ENCODE data around the gene CASD1.

CASD1 gene

GRCh38 chr7:94590526-94591162, 81.0 kb downstream of the CASD1 start:
- FAIRE-seq, result no peak

- FAIRE-seq, result no peak
Observed at GRCh38 chr7:94591176-94591575, 81.6 kb downstream of the CASD1 start.

DNA sequence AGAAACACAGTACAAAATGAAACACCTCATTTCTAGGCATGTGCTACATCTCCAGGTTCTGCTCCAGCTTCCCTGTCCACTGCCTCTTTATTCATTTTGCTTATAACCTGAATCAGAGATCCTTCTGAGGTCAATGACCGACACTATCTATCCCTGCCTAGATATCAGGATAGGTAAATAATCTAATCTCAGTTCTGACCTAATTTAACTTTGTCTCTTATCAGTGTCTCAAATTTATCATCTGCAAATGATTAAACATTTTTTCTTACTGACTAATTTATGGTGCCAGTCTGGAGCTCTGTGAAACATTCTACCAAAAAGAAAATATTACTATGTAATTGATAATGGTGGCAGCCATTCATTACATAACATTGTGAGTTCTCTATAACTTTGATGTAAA, 85.3 kb downstream of the CASD1 start:
- no peak for FAIRE-seq

- FAIRE-seq, result no peak
Observed at GRCh38 chr7:94595717-94596116, 86.1 kb downstream of the CASD1 start.

DNA sequence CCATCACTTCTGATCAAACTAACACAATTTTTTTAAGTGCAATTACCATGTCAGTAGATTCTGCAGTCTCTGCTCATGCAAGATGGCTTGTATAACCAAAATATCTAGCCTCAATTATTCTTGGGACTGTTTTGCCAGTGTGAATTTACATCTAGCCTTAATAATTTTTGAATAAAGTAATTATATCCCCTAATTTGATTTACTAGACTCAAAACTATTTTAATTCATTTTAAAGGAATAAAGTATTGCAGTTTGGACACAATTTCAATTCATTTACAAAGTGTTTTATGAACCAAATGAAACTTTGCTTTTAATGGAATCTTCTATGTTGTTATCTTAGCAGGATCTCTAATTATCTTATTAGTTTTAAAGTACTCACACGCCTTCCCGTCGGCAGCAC, 90.7 kb downstream of the CASD1 start:
- no peak for FAIRE-seq

GRCh38 chr7:94602181-94602580, 92.6 kb downstream of the CASD1 start:
- no peak for FAIRE-seq

DNA sequence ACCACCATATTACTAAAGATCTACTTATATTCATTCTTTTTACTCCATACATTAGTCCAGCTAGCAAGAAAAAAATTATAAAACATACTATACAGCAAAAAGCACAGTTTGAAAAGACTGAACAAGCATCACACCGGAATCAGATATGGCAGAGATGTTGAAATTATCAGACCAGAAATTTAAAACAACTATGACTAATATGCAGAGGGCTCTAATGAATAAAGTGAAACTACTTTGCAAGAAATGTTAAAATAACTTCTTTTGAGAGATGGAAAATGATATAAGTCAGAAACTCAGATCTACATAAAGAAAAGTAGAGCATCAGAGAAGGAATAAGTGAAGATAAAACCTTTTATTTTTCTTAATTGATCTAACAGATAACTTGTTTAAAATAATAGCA, 95.4 kb downstream of the CASD1 start:
- FAIRE-seq, result no peak

Measured in G401.6 (cell line).